SU-DHL-6 (cell line): ENCODE data around the gene TMEM187.

Source experiments
- H2AFZ ChIP-seq: fragments of 200-600 bp; sonication (generic); 2 replicates; pipeline ENCODE4 v1.6.1; 2014; ENCODE audit warnings: low read depth, mild to moderate bottlenecking, moderate library complexity, mixed read lengths, antibody characterized with exemption, low read length; ENCODE audit not compliant: severe bottlenecking
- H3F3A ChIP-seq: fragments of 200-600 bp; shearing (Covaris generic); 2 replicates; pipeline ENCODE4 v1.6.0; 2016; ENCODE audit warnings: antibody characterized with exemption, mild to moderate bottlenecking; ENCODE audit not compliant: insufficient read depth
- H3K27ac ChIP-seq: fragments of 200-600 bp; sonication (generic); 2 replicates; pipeline ENCODE4 v1.5.1; 2016; ENCODE audit warnings: low read depth, mild to moderate bottlenecking, low read length, moderate library complexity, mixed read lengths
- H3K27me3 ChIP-seq: fragments of 200-600 bp; sonication (generic), shearing (Covaris generic); 2 replicates; pipeline ENCODE4 v1.6.0; 2014; ENCODE audit warnings: mild to moderate bottlenecking, low read length
- H3K36me3 ChIP-seq: fragments of 200-600 bp; sonication (generic); 2 replicates; pipeline ENCODE4 v1.6.1; 2014; ENCODE audit warnings: mild to moderate bottlenecking, low read length, mixed read lengths
- H3K4me2 ChIP-seq: fragments of 300-600, 200-600 bp; shearing (Covaris generic), sonication (generic); 2 replicates; pipeline ENCODE4 v1.6.0; 2014; ENCODE audit warnings: low read length, low read depth, mild to moderate bottlenecking; ENCODE audit not compliant: poor library complexity, severe bottlenecking
- H3K4me3 ChIP-seq: fragments of 200-600 bp; sonication (generic); 2 replicates; pipeline ENCODE4 v1.5.1; 2014; ENCODE audit warnings: antibody characterized with exemption, low read length, mild to moderate bottlenecking, mixed read lengths; ENCODE audit not compliant: insufficient read depth, poor library complexity, severe bottlenecking
- H3K79me2 ChIP-seq: fragments of 200-600 bp; sonication (generic); 2 replicates; pipeline ENCODE4 v1.6.1; 2014; ENCODE audit warnings: mild to moderate bottlenecking, low read length, moderate library complexity; ENCODE audit not compliant: insufficient read depth
- H3K9ac ChIP-seq: fragments of 200-600 bp; sonication (generic); 2 replicates; pipeline ENCODE4 v1.7.0; 2014; ENCODE audit warnings: mild to moderate bottlenecking, low read length
- H3K9me2 ChIP-seq: fragments of 200-600 bp; sonication (generic); replicated peaks from 2 replicates; pipeline ENCODE4 v1.6.1; 2014; ENCODE audit warnings: low read length; ENCODE audit not compliant: insufficient read depth
- H3K9me3 ChIP-seq: fragments of 200-600 bp; sonication (generic); 2 replicates; pipeline ENCODE4 v1.6.1; 2014; ENCODE audit warnings: low read length, mixed read lengths; ENCODE audit not compliant: insufficient read depth
- H4K20me1 ChIP-seq: fragments of 200-600 bp; sonication (generic); 2 replicates; pipeline ENCODE4 v1.6.1; 2014; ENCODE audit warnings: low read depth, mild to moderate bottlenecking, antibody characterized with exemption, low read length, moderate library complexity, mixed read lengths
- EZH2phosphoT487 ChIP-seq: fragments of 200-600 bp; sonication (generic), shearing (Covaris generic); conservative IDR thresholded peaks from 2 replicates; pipeline ENCODE4 v1.6.1; 2018; ENCODE audit warnings: mild to moderate bottlenecking, antibody characterized with exemption, low read length, moderate library complexity, mixed read lengths
- TF ChIP-seq, protein P1 (sequence below): fragments of 200-600 bp; sonication (generic); IDR thresholded peaks from one replicate; pipeline ENCODE4 v1.5.1; 2017; ENCODE audit warnings: antibody characterized with exemption, mild to moderate bottlenecking, low read length, moderate library complexity; ENCODE audit not compliant: insufficient read depth, poor library complexity, severe bottlenecking

The TMEM187 gene

GRCh38 chrX:154027986-154028385 lies 55.4 kb downstream of the TMEM187 start:
- no peaks in the 10 kb centered on the region for H3F3A ChIP-seq
- no peak overlapping the region for H3K4me2 ChIP-seq
- H3K79me2 ChIP-seq = no peaks in the 10 kb centered on the region
- no peak overlapping the region for H3K27ac ChIP-seq
- H2AFZ ChIP-seq = no peak overlapping the region
- H3K9me3 ChIP-seq = no peaks in the 10 kb centered on the region
- no peaks in the 10 kb centered on the region for H3K36me3 ChIP-seq
- no peaks in the 10 kb centered on the region for H4K20me1 ChIP-seq
- no peak overlapping the region for H3K9ac ChIP-seq
- TF ChIP-seq, protein P1, sequence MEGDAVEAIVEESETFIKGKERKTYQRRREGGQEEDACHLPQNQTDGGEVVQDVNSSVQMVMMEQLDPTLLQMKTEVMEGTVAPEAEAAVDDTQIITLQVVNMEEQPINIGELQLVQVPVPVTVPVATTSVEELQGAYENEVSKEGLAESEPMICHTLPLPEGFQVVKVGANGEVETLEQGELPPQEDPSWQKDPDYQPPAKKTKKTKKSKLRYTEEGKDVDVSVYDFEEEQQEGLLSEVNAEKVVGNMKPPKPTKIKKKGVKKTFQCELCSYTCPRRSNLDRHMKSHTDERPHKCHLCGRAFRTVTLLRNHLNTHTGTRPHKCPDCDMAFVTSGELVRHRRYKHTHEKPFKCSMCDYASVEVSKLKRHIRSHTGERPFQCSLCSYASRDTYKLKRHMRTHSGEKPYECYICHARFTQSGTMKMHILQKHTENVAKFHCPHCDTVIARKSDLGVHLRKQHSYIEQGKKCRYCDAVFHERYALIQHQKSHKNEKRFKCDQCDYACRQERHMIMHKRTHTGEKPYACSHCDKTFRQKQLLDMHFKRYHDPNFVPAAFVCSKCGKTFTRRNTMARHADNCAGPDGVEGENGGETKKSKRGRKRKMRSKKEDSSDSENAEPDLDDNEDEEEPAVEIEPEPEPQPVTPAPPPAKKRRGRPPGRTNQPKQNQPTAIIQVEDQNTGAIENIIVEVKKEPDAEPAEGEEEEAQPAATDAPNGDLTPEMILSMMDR = no peak
- no peaks in the 10 kb centered on the region for H3K27me3 ChIP-seq
- H3K4me3 ChIP-seq = no peak overlapping the region
- H3K9me2 ChIP-seq = no peaks in the 10 kb centered on the region

DNA sequence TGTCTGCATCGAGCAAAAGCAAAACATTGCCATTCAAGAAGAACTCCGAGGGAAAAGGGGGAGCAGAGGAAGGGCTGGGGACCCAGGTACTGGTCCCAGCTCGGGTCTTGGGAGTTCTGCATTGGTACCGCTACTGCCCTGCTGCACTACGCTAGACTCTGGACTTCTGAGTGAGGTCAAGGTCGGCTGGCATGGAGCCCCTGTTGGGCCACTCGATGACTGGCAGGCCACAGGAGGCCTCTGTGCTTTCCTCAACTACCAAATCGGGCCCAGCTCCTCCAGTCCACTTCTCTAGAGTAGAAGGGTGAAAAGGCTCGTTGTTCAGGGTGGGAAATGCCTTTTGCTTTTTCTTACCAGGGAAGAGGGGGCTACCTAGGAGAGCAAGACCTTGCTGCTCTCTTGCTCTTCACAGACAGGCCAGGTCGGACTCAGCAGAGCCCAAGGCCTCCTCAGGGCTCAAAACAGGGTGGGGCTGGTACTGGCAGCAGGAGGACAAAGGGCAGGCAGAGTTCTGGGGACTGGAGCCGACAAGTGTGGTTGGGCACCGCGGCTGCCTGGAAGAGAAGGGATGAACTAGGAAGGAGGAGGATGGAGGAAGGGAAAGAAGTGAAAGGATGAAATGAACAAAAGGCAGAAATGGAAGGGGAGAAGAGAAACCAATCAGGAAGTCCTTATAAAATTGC lies 56.1 kb downstream of the TMEM187 start:
- H3F3A ChIP-seq = no peaks in the 10 kb centered on the region
- H3K4me3 ChIP-seq = no peak overlapping the region
- no peak overlapping the region for H3K4me2 ChIP-seq
- H3K36me3 ChIP-seq = no peaks in the 10 kb centered on the region
- H4K20me1 ChIP-seq = no peaks in the 10 kb centered on the region
- H3K27me3 ChIP-seq = no peaks in the 10 kb centered on the region
- H3K9ac ChIP-seq = no peak overlapping the region
- no peak overlapping the region for H3K27ac ChIP-seq
- no peak for TF ChIP-seq EZH2phosphoT487
- TF ChIP-seq, protein P1 = no peak
- H3K9me3 ChIP-seq = no peaks in the 10 kb centered on the region
- no peaks in the 10 kb centered on the region for H3K79me2 ChIP-seq
- no peak overlapping the region for H2AFZ ChIP-seq
- no peaks in the 10 kb centered on the region for H3K9me2 ChIP-seq

DNA sequence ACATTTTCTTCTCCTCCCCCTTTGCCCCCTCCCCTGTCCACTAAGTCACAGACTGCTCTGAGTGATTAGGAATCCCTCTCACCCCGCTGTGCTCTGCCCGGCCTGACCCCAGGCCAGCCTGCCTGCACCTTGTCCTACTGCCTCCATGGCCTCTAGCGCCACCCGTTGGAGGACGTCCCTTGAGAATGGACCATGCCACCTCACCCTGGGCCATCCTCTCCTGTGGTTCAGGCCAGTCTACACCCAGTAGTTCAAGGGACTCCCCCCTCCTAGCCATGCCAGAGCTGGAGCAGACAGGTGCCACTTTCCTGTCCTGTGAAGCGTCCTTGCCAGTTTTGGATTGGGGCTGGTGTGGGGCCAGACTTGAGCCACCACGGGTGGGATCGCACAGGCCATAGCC lies 56.9 kb downstream of the TMEM187 start:
- TF ChIP-seq EZH2phosphoT487 = no peak
- TF ChIP-seq, protein P1 = no peak
- Histone ChIP-seq H4K20me1 (no peaks in the 10 kb centered on the region), H3K9ac (no peak overlapping the region), H3K4me2 (no peak overlapping the region), H3K27ac (no peak overlapping the region), H3K27me3 (no peaks in the 10 kb centered on the region), H3K9me2 (no peaks in the 10 kb centered on the region), H3K9me3 (no peaks in the 10 kb centered on the region), H2AFZ (no peak overlapping the region), H3K79me2 (no peaks in the 10 kb centered on the region), H3K4me3 (no peak overlapping the region), H3K36me3 (no peaks in the 10 kb centered on the region), H3F3A (no peaks in the 10 kb centered on the region)
